Stimulated activated CD4-positive, alpha-beta T cell treated with anti-CD3 and anti-CD28 coated beads, Interleukin-1b, Interleukin-23, amount 100 ng/mL, for 4 hours (primary cell): Measurements from ENCODE around the gene DHRS3.
"Not testable (repeated sequence)": the region's sequence is repeated elsewhere in the genome, so short reads cannot be mapped to it uniquely, and the experiment has no call there.

Experiments
- DNase-seq, 2 donors: peaks; one replicate each; pipeline ENCODE4 v3.0.0-alpha.2; 2020; ENCODE audit warnings: low read depth in 2 of 2

DHRS3 gene

DNA sequence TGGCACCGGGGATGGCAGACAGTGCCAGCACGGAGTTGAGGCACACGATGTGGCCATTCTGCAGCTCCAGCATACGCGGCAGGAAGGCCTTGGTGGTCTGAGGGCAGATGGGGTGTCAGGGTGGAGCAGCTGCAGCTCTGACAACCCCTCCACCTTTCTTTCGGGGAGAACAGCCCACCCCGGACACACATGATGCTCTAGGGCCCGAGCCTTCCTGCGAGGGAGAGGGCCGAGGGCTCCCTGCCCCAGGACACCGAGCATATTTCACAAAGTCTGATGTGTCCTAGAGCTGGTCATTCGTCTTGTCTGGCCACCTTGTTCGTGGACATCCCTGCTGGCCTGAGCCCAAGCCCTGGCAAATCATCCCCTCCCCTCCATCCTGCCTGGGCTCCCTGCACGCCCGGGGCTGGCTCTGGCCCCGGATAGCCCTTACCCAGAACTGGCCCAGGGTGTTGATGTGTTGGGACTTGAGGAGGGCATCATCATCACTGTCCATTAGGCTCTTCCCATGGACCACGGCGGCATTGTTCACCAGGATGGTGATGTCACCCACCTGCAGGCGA is 39.1 kb downstream of the DHRS3 start:
- DNase-seq: no peak

DNA sequence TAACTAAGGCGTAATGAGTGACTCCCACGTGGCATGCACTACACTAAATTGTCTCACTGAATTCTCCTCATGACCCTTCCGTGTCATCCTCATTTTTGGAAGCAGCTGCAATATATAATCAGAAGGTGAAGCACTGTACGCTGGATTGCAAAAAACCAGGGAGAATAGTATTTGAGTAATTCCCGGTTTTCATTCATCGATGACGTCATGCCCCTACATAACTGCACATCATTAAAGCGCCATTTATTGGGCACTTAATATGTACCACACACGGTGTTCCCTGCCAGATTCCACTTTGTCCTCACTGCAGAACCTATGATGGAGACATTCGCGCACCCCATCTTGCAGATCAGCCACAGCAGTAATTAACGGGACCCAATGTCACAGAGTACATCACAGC is 41.0 kb downstream of the DHRS3 start:
- no peak for DNase-seq

DNA sequence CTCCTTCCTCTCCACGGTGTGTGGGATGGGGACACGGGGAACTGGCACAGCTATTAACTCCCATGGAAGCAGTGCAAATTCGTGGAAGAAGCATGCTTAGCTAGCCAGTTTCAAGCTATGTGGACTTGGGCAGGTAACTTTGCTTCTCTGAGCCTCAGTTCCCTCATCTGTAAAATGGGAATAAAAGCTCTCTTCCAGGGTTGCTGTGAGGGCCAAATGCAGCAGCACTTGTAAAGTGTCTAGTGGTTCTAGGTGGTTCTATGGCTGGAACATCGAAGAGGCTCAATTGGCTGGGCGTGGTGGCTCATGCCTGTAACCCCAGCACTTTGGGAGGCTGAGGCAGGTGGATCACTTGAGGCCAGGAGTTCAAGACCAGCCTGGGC is 43.3 kb downstream of the DHRS3 start:
- DNase-seq: no peak

DNA sequence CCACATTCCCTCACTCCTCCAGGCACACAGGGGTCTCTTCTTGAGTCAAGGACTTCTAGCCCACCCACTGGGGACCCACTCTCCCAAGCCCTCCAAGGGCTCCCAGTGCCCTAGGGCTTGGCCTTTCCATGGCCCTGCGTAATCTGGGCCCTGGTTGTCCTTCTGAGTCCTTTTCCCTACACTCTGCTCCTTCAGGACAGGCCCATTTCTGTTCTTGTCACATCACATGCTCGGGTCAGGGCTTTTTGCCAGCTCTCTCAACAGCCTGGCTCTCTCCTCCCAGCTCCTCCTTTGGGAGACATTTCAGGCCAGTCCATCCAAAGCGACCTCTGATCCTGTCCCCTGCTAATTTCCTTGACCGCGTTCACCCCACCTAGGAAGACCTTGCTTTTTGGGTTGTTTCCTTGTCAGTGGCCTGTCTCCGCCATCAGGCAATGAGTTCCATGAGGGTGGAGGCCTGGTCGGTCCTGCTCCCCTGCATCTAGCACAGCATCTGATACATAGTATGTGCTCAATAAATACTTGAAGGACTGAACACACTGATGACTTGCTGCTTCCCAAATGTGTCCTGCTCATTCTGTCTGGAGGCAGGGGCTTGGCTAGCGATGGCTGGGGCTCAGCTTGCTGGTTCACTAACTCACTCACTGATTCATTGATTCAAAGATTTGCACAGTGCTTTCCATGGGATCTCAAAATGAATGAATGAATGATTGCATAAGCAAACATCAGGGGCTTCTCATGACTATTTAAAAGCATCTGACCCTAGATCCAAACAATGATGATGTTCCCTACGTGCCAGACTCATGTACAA is 44.8 kb downstream of the DHRS3 start:
- no peak for DNase-seq

DNA sequence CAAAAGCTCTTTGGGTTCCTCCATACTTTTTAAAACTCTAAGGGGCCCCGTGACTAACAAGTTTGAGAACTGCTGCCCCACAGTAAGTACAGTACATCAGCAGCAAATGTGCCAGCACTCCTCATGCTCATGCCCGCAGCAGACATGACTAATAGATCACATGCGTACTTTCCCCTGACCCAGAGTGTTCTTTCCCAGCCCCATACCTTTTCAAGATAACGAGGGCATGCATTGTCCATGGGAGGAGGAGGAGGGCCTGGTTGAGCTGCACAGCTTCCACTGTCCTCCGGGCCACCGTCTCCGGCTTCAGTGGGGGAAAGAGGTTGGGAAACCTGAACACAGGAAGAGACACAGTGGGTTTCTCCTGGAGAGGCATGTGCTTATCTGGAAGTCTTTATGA is 45.5 kb downstream of the DHRS3 start:
- DNase-seq: no peak

DNA sequence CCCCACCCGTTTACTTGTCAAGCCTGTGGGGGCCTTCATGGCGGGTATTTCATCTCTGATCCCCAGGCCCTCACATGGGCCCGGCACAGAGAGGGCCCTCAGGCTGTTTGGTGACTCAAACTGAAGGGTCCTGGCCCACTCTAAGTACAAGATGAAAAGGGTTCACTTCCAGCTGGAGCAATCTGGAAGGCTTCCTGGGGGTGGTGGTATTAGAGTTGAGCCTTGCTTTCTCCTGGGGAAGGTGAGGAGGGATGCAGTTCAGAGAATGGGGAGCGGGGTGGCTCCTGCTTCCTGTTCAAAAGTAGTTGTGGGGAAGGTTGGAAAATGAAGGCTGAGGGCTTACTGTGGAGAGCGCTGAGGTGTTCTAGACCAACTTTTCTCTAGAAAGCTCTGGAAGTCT is 47.7 kb downstream of the DHRS3 start:
- no peak for DNase-seq

DNA sequence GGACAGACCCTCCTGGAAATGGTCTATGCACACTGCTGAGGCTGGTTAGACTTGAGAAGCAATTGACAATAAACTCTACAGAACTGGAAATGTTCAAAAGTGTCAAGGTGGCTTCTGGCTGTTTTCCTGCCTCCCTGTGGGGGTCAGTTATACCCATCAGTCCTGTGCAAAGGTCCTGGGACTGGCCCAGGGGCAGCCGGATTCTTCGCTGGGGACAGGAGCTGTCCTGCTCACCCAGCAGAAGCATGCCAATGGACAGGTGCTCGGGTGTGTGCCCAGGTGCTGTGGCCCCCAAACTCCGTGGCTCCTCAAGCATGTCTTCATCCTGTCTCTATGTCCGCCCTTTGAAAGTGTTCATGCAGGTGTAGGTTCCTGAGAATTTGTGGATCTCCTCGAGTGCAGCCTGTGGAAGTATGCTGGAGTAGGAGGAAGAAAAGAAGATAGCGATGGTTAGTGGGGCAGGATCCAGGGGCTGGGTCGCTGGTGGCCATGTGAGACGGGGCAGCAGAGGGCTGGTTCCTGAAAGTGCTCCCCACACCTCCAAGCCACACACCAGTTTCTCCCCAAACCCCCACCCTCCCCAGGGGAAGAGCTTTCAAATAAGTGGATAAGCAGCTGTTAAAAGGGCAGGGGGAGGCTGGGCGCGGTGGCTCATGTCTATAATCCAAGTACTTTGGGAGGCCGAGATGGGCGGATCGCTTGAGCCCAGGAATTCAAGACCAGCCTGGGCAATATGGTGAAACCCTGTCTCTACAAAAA is 49.8 kb downstream of the DHRS3 start:
- no peak for DNase-seq

DNA sequence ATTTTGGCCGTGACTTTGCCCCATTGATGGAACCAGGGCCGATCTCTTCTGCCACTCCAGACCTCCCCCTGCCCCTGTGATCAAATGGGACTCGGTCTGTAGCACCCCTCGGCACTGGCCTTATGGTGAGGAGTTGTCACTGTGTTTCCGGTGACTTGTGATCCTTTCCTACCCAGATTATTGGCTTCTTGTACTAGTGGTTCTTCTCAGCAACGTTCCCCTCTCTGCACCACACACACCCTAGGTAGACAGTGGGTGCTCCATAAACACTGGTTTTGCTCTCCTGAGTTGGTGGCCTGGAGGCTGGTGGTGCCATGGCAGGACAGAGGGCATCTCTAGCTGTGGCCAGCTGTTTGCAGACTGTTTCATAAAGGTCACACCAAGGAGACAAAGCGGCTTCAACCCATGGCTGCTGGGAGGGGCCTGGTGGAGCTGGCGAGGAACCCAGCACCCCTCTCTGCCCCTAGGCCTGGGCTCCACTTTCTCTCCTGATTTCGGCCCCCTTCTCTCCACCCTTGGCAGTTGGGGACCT is 50.7 kb downstream of the DHRS3 start:
- no peak for DNase-seq

DNA sequence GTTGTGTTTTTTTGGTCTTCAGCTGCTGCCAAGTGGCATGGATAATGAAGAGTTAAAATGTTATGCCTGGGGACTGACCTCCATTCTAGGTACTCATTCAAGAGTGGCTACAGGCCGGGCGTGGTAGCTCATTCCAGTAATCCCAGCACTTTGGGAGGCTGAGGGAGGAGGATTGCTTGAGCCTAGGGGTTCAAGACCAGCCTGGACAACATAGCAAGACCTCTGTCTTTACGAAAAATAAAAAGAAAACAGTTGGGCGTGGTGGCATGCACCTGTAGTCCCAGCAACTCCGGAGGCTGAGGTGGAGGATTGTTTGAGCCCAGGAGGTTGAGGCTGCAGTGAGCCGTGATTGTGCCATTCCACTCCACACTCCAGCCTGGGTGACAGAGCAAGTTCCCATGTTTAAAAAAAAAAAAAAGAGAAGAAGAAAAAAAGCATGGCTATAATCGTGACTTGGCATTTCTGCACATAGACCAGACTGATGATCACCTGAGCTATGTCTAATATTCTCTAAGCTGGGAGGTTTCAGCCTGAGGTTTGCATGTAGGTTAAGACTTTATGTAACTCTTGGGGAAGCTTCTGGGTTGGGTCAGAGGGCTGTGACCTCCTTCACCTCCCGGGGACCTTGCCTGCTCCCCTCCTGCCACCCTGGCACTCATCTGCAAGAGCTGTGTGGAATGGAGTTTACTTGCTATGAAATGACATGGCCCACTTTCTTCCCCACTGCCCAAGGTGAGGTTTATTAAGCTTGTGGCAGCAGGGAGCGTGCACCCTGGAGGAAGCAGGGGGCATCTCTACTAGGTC is 51.3 kb downstream of the DHRS3 start:
- no peak for DNase-seq

DNA sequence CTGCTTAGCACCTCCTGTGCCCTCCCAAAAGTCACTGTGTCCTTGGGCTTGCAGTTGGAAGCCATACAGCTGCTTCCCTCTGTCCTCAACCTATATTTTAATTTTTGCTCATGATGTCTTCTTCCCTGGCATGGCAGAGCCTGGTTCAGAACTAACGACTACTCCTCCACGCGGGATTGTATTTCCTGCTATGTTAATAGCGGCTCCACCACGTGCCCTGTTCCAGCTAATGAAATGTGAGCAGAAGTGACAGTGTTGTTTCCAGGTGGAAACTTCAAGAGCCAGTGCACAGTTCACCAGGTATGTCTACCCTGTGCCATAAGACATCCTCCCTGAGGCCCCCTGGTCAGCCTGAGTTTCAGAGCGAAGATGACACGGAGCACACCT is 52.1 kb downstream of the DHRS3 start:
- DNase-seq: no peak

DNA sequence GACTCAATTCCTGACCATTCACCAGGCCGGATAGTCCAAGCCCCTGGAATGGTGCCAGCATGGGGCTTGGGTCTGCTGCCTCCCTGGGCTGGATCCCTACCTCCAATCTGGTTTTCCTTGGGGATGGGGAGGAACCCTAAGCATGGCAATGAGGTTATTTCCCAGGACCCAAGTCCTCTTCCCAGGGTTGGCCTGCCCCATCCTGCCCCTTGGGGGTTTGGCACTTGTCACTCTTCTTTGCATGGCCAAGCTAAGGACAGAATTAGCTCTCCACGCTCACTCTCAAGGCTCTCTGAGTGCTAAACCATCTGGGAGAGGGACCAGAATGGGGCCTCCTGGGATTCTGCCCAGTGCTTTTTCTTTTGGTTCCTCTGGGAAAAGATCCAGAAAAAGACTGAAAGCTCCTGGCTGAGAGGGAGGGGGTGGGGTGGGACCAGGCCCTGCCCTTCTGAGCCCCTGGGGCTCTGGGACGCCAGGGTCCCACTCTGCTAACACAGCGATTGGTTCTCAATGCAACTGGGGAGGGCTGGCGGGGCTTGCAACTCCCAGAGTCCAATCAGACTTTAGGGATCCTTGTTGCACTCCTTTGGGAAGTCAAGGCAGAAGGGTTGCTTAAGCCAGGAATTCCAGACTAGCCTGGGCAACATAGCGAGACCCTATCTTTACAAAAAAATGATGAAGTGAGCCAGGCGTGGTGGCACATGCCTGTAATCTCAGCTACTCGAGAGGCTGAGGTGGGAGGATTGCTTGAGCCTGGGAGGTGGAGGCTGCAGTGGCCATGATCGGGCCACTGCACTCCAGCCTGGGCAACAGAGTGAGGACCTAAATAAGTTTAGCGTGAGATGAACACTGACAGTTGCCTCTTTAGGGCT is 52.7 kb downstream of the DHRS3 start:
- DNase-seq: no peak

DNA sequence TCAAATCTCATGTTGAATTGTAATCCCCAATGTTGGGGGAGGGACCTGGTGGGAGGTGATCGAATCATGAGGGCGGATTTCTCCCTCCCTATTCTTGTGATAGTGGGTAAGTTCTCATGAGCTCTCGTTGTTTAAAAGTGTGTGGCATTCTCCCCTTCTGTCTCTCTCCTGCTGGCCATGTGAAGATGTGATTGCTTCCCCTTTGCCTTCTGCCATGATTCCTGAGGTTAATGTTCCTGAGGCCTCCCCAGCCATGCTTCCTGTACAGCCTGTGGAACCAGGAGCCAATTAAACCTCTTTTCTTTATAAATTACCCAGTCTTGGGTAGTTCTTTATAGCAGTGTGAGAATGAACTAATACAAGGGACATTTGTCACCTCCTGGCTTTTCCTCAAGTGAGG is 53.8 kb downstream of the DHRS3 start:
- not testable (repeated sequence) for DNase-seq

DNA sequence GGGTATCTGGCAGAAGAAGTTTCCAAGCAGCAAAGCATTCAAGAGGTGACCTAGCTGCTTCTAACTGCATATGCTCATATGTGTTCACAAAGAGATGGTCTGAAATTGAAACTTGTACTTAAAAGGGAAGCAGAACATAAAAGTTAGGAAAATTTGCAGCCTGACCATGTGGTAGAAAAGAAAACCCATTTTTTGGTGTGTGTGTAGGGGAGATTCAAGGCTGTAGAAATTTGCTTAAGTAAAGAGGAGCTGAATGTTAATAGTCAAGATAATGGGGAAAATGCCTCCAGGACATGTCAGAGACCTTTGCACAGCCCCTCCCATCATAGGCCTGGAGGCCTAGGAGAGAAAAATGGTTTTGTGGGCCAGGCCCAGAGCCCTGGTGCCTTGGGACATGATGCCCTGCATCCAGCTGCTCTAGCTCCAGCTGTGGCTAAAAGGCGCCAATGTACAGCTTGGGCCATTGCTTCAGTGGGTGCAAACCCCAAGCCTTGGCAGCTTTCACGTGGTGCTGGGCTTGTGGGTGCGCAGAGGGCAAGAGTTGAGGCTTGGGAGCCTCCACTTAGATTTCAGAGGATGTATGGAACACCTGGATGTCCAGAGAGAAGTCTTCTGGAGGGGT is 54.9 kb downstream of the DHRS3 start:
- no peak for DNase-seq

DNA sequence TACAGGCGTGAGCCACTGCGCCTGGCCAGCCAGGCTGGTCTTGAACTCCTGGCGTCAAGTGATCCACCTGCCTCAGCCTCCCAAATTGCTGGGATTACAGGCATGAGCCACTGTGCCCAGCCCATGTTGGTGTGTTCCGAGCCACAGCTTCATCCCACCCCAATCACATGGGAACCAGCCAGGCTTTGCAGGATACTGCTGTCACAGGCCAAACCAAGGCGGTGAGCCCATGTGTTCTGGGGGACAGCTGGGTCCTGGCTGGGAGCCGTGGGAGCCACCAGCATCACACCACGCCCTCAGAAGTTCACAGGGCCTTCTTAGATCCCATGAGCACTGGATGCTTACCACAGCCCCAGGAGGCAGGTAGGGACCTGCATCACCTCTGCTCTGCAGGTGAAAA is 56.9 kb downstream of the DHRS3 start:
- no peak for DNase-seq

DNA sequence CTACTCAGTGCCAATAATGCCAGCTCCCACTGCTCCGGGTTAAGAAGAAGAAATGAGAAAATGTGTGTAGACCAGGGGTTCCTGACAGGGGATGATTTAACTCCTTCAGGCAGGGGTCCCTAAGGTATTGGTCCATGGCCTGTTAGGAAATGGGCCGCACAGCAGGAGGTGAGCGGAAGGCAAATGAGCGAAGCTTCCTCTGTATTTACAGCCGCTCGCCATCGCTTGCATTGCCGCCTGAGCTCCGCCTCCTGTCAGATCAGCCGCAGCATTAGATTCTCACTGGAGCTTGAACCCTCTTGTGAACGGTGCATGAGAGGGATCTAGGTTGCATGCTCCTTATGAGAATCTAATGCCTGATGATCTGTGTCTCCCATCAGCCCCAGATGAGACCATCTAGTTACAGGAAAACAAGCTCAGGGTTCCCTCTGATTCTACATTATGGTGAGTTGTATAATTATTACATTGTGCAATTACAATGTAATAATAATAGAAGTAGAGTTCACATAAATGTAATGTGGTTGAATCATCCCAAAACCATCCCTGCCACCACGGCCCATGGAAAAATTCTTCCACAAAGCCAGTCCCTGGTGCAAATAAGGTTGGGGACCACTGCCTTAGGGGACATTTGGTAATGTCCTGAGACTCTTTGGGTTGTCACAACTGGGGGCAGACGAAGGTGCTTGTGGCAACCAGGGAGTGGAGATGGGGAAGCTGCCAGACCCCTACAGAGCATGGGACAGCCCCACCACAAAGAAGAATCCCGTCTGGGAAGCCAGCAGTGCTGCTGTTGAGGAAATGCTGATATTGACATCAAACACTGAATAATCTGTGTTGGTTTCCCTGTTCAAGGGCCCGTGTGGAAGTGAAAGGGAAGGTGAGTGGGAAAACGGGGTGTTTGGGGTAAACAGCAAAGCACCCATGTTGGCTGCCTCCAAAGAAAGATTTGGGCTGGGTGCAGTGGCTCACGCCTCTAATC is 60.8 kb downstream of the DHRS3 start:
- DNase-seq: no peak

DNA sequence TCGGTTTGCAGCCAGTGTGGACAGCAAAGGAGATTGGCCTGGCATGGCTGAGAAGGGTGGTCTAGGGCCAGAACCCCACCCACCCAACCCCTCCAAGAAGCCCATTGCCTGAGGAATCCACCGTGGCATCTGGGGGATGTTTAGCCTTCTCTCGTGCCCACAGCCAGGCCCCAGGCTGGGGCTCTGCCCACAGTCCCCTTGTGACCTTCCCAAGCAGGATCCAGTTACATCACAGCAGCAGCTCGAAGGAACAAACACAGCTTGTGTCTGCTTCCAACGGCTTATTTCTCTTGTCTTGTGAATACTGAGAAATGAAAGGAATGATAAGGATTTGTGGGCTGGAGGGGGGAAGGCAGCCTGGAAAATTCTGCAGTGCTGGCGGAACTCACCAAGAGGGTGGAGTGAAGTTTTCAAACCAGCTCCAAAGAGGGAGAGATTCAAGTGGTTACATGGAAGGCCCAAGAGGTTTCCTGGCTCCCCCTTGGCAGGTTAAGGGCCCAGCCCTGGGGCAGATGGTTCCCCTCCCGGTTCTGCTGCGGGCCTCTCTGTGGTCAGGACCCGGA is 61.6 kb downstream of the DHRS3 start:
- DNase-seq: no peak

DNA sequence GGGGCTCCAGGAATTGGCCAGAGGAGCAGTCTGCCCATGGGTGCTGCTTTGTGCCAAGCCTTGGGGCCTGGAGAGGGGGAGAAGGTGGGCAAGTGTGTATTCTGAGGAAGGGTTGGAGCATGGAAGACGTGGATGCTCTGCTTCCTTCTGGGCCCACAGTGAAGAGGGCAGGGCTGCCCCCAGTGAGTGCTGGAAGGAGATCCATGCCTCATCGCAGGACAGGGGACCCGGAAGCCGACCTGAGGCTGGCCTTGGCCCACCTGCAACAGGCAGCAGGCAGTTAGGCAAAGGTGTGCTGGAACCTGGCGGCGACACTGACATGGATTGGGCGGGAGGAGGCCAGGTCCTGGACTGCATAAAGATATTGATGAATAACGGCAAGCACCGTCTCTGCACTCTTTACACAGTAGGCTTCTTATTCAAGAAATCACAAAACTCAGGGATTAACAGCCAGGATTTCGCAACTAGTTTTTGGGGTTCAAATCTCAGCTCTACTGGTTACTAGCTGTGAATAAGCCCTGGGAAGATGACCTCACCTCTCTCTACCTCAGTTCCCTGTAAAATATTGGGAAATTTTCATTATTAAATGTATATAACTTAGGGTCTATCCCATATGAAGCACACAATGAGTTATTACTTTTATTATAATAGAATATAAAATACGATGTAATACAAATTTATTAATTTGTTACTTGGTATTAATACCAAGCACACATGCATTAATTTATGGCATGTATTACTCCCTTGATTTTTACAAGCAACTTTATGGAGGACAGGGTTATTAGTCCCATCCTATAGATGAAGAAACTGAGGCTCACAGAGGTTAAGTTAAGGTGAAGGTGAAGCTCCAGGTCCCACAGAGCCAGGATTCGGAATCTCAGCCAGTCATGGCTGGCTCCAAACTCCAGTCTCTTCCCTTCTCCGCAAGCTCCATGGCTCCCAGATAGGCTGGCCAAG is 62.3 kb downstream of the DHRS3 start:
- no peak for DNase-seq
